Lower leg skin (tissue), 3 donors: ENCODE data around the gene IGSF5.

Experiments used
- CTCF ChIP-seq, 3 donors: fragments of 450-650 bp; IDR thresholded peaks; one replicate each; pipeline ENCODE4 v1.5.1; 2016; ENCODE audit warnings: antibody characterized with exemption in 3 of 3, mild to moderate bottlenecking in 3 of 3, moderate library complexity in 2 of 3
- POLR2A ChIP-seq, 2 donors: fragments of 450-650 bp; IDR thresholded peaks; one replicate each; pipeline ENCODE4 v1.6.1; 2016 to 2017; ENCODE audit warnings: antibody characterized with exemption in 2 of 2, mild to moderate bottlenecking in 1 of 2, moderate library complexity in 1 of 2

GRCh38 chr21:39849014-39849655, 104.2 kb downstream of the IGSF5 start:
- TF ChIP-seq POLR2A (IDR thresholded peaks at IDR 0.05) (no peak), CTCF (IDR thresholded peaks at IDR 0.05) (no peak)
